Liver (tissue), 9 donors: ENCODE measurements around the gene ST8SIA6. TPM values are rescaled to one million over a fixed set of nuclear protein-coding genes. Genes with fewer than 3 reads are reported as not detected.

Experiments used
- DNase-seq: peaks from one replicate; pipeline ENCODE4 v3.0.0-alpha.2; 2017; ENCODE audit warnings: low spot score
- H3K27ac ChIP-seq, 2 donors: one replicate each; pipeline ENCODE4 v1.7.0; 2013; ENCODE audit warnings: inconsistent platforms in 2 of 2, low read length in 2 of 2, control low read depth in 1 of 2, low read depth in 1 of 2, mild to moderate bottlenecking in 1 of 2
- H3K27me3 ChIP-seq, 4 donors: one replicate each; pipeline versions ENCODE4 v1.6.1 to v1.7.0; 2013; ENCODE audit warnings: low read length in 3 of 4, inconsistent platforms in 1 of 4, mild to moderate bottlenecking in 1 of 4, moderate library complexity in 1 of 4; ENCODE audit not compliant: control insufficient read depth in 4 of 4, insufficient read depth in 4 of 4
- H3K36me3 ChIP-seq, 4 donors: one replicate each; pipeline versions ENCODE4 v1.6.1 to v1.7.0; 2013; ENCODE audit warnings: low read length in 3 of 4, mild to moderate bottlenecking in 3 of 4, low read depth in 1 of 4, moderate library complexity in 1 of 4; ENCODE audit not compliant: control insufficient read depth in 4 of 4, insufficient read depth in 3 of 4
- H3K4me1 ChIP-seq, 4 donors: one replicate each; pipeline versions ENCODE4 v1.6.1 to v1.7.0; 2013; ENCODE audit warnings: low read length in 3 of 4, mild to moderate bottlenecking in 3 of 4, moderate library complexity in 1 of 4; ENCODE audit not compliant: control insufficient read depth in 4 of 4, insufficient read depth in 4 of 4
- H3K4me3 ChIP-seq, 3 donors: one replicate each; pipeline versions ENCODE4 v1.6.1 to v1.7.0; 2013; ENCODE audit warnings: low read length in 3 of 3, control low read depth in 1 of 3, low read depth in 1 of 3, mild to moderate bottlenecking in 1 of 3
- H3K9ac ChIP-seq, 2 donors: one replicate each; pipeline ENCODE4 v1.7.0; 2013; ENCODE audit warnings: low read length in 2 of 2, mild to moderate bottlenecking in 2 of 2, moderate library complexity in 2 of 2, control low read depth in 1 of 2, low read depth in 1 of 2
- H3K9me3 ChIP-seq, 4 donors: one replicate each; pipeline versions ENCODE4 v1.6.1 to v1.7.0; 2013; ENCODE audit warnings: low read length in 3 of 4; ENCODE audit not compliant: control insufficient read depth in 4 of 4
- EGR1 ChIP-seq, 2 donors: IDR thresholded peaks; 2 replicates each; pipeline ENCODE4 v1.6.1; 2016 to 2018; ENCODE audit warnings: antibody characterized with exemption in 2 of 2, low read depth in 2 of 2
- FOXA1 ChIP-seq: IDR thresholded peaks from 2 replicates; pipeline ENCODE4 v1.6.1; 2016; ENCODE audit warnings: antibody characterized with exemption
- FOXA2 ChIP-seq: IDR thresholded peaks from 2 replicates; pipeline ENCODE4 v1.6.1; 2016; ENCODE audit warnings: antibody characterized with exemption
- GABPA ChIP-seq, 2 donors: IDR thresholded peaks in 1 of 2; conservative IDR thresholded peaks in 1 of 2; 2 replicates each; pipeline ENCODE4 v1.6.1; 2016; ENCODE audit warnings: antibody characterized with exemption in 2 of 2, mild to moderate bottlenecking in 1 of 2, moderate library complexity in 1 of 2
- HNF4A ChIP-seq, 2 donors: conservative IDR thresholded peaks; 2 replicates each; pipeline ENCODE4 v1.6.1; 2016; ENCODE audit warnings: antibody characterized with exemption in 2 of 2, mild to moderate bottlenecking in 2 of 2
- HNF4G ChIP-seq: IDR thresholded peaks from 2 replicates; pipeline ENCODE4 v1.6.1; 2016; ENCODE audit warnings: antibody characterized with exemption
- JUND ChIP-seq, 2 donors: IDR thresholded peaks; 2 replicates each; pipeline ENCODE4 v1.6.1; 2016; ENCODE audit warnings: antibody characterized with exemption in 2 of 2
- NR2F2 ChIP-seq: IDR thresholded peaks from 2 replicates; pipeline ENCODE4 v1.6.1; 2016; ENCODE audit warnings: antibody characterized with exemption
- RAD21 ChIP-seq, 2 donors: IDR thresholded peaks; 2 replicates each; pipeline ENCODE4 v1.6.1; 2016; ENCODE audit warnings: antibody characterized with exemption in 2 of 2, mild to moderate bottlenecking in 2 of 2
- RXRA ChIP-seq, 2 donors: IDR thresholded peaks; 2 replicates each; pipeline ENCODE4 v1.6.1; 2017 to 2018; ENCODE audit warnings: antibody characterized with exemption in 2 of 2, mild to moderate bottlenecking in 1 of 2
- SP1 ChIP-seq: IDR thresholded peaks from 2 replicates; pipeline ENCODE4 v1.6.1; 2018; ENCODE audit warnings: antibody characterized with exemption, mild to moderate bottlenecking
- TAF1 ChIP-seq: conservative IDR thresholded peaks from 2 replicates; pipeline ENCODE4 v1.6.1; 2016; ENCODE audit warnings: antibody characterized with exemption, mild to moderate bottlenecking
- YY1 ChIP-seq: IDR thresholded peaks from 2 replicates; pipeline ENCODE4 v1.6.1; 2016; ENCODE audit warnings: antibody characterized with exemption, mild to moderate bottlenecking
- WGBS: extraction: QIAGEN DNeasy Blood & Tissue Kit; methylation state at CpG from one replicate; pipeline ENCODE4 v1.1.7; 2013; 5-methylcytosine and 5-hydroxymethylcytosine counted together
- polyA plus RNA-seq, 2 donors: library from polyadenylated mRNA; stranded (reverse) in 1 of 2; unstranded in 1 of 2; fragments of 200-250 nt in 1 of 2; fragments of >200 nt in 1 of 2; fragmentation: Nextera tagmentation in 1 of 2; extraction: Ambion mirVana in 1 of 2; gene quantifications; one replicate each; pipeline versions ENCODE4 v1.2.1 to v1.2.3, GENCODE V29; 2013 to 2015
- total RNA-seq, 2 donors: library from RNA; depleted of rRNA; stranded (reverse); fragments of >200 nt; gene quantifications; one replicate each; pipeline ENCODE4 v1.2.3, GENCODE V29; 2014
- TF ChIP-seq, protein P1 (sequence below): IDR thresholded peaks from 2 replicates; pipeline ENCODE4 v1.6.1; 2016; ENCODE audit warnings: antibody characterized with exemption
- TF ChIP-seq, protein P2 (sequence below): IDR thresholded peaks from 2 replicates; pipeline ENCODE4 v1.6.1; 2016; ENCODE audit warnings: antibody characterized with exemption
- TF ChIP-seq, protein P3 (sequence below): fragments of 150-350 bp; IDR thresholded peaks from 2 replicates; pipeline ENCODE4 v1.5.1; 2017; ENCODE audit warnings: improper control_type of control experiment, low read depth, low read length; ENCODE audit not compliant: missing input control
- TF ChIP-seq, protein P4 (sequence below): IDR thresholded peaks from 2 replicates; pipeline ENCODE4 v1.6.1; 2016; ENCODE audit warnings: antibody characterized with exemption, mild to moderate bottlenecking
- donor health status: healthy.
- donor health status: healthy.
- donor health status: healthy.
- donor health status: healthy.
- donor health status: healthy.

The ST8SIA6 gene
- total and polyA plus RNA-seq, 4 donors = 0.53 to 5.8 (median 1.0) TPM

DNA sequence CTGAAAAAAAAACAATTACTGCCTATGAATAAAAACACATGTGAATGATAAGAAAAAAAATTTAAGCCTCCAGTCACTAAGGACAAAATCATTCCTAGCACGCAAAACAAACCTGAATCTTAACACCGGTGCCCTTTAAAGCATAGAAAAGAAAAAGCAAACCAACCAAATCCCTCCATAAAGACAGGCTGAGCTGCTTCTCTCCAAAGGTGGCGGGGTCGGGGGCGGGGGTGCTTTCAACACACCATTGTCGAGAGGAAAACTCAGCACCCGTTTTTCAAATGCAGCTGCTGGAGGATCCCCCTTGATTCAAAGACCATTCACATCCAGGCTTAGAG lies 1.4 kb downstream of the ST8SIA6 start (continued):
- TF ChIP-seq, protein P1, sequence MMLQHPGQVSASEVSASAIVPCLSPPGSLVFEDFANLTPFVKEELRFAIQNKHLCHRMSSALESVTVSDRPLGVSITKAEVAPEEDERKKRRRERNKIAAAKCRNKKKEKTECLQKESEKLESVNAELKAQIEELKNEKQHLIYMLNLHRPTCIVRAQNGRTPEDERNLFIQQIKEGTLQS = no peak
- TF ChIP-seq YY1 (no peak), RXRA (IDR thresholded peaks at IDR 0.05) (no peak), HNF4G (no peak)

DNA sequence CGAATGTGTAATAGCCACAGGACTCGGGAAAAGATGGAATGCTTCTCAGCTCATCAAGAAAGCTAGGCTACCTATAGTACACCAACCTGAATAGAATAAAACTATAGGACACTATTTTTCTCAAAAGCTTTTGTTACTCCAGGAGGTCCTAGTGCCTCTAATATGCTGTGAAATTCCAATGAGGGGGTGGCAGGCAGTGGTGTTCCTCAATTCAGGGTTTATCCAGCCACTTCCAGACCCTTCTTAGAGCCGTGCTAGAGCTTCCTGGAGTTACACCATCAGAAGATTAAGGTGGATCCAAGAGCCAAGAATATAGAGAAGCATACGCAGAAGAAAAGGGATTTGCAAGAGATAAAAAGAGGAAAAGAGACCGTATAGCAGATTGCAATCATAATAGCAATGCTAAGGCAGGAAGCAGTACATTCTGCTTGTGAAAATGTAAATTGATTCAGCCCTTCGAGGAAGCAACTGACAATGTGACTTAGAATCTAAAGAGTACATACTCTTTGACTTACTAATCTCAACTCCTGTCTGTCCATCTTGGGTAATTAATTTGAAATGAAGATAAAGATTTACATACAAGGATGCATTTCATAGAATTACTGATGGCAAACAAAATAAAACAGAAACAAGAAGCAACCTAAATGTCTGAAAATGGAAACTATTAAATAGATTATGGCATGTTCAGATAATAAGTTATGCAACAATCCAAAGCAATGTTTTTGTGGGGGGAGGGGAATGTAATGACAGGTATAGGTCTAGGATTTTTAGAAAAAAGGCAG lies 2.1 kb downstream of the ST8SIA6 start:
- Histone ChIP-seq H3K9me3 (peaks cover 2 to 11% (median 4%) of the 10 kb centered on the region in 4 donors), H3K4me3 (no peak overlapping the region), H3K27me3 (peaks cover 0 to 11% (median 6%) of the 10 kb centered on the region in 4 donors), H3K9ac (no peak overlapping the region), H3K27ac (no peak overlapping the region), H3K4me1 (peaks cover 5 to 13% (median 9%) of the 10 kb centered on the region in 4 donors), H3K36me3 (no peaks in the 10 kb centered on the region)
- TF ChIP-seq HNF4G (no peak), JUND (IDR thresholded peaks at IDR 0.05) (no peak), FOXA1 (no peak), RXRA (IDR thresholded peaks at IDR 0.05) (no peak), RAD21 (IDR thresholded peaks at IDR 0.05) (no peak), HNF4A (conservative IDR thresholded peaks at IDR 0.05) (no peak)
- TF ChIP-seq, protein P2, sequence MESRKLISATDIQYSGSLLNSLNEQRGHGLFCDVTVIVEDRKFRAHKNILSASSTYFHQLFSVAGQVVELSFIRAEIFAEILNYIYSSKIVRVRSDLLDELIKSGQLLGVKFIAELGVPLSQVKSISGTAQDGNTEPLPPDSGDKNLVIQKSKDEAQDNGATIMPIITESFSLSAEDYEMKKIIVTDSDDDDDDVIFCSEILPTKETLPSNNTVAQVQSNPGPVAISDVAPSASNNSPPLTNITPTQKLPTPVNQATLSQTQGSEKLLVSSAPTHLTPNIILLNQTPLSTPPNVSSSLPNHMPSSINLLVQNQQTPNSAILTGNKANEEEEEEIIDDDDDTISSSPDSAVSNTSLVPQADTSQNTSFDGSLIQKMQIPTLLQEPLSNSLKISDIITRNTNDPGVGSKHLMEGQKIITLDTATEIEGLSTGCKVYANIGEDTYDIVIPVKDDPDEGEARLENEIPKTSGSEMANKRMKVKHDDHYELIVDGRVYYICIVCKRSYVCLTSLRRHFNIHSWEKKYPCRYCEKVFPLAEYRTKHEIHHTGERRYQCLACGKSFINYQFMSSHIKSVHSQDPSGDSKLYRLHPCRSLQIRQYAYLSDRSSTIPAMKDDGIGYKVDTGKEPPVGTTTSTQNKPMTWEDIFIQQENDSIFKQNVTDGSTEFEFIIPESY = no peak
- TF ChIP-seq, protein P3, sequence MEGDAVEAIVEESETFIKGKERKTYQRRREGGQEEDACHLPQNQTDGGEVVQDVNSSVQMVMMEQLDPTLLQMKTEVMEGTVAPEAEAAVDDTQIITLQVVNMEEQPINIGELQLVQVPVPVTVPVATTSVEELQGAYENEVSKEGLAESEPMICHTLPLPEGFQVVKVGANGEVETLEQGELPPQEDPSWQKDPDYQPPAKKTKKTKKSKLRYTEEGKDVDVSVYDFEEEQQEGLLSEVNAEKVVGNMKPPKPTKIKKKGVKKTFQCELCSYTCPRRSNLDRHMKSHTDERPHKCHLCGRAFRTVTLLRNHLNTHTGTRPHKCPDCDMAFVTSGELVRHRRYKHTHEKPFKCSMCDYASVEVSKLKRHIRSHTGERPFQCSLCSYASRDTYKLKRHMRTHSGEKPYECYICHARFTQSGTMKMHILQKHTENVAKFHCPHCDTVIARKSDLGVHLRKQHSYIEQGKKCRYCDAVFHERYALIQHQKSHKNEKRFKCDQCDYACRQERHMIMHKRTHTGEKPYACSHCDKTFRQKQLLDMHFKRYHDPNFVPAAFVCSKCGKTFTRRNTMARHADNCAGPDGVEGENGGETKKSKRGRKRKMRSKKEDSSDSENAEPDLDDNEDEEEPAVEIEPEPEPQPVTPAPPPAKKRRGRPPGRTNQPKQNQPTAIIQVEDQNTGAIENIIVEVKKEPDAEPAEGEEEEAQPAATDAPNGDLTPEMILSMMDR = no peak
- TF ChIP-seq, protein P4, sequence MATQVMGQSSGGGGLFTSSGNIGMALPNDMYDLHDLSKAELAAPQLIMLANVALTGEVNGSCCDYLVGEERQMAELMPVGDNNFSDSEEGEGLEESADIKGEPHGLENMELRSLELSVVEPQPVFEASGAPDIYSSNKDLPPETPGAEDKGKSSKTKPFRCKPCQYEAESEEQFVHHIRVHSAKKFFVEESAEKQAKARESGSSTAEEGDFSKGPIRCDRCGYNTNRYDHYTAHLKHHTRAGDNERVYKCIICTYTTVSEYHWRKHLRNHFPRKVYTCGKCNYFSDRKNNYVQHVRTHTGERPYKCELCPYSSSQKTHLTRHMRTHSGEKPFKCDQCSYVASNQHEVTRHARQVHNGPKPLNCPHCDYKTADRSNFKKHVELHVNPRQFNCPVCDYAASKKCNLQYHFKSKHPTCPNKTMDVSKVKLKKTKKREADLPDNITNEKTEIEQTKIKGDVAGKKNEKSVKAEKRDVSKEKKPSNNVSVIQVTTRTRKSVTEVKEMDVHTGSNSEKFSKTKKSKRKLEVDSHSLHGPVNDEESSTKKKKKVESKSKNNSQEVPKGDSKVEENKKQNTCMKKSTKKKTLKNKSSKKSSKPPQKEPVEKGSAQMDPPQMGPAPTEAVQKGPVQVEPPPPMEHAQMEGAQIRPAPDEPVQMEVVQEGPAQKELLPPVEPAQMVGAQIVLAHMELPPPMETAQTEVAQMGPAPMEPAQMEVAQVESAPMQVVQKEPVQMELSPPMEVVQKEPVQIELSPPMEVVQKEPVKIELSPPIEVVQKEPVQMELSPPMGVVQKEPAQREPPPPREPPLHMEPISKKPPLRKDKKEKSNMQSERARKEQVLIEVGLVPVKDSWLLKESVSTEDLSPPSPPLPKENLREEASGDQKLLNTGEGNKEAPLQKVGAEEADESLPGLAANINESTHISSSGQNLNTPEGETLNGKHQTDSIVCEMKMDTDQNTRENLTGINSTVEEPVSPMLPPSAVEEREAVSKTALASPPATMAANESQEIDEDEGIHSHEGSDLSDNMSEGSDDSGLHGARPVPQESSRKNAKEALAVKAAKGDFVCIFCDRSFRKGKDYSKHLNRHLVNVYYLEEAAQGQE = no peak
- no peak for DNase-seq
- 31% methylated on average over 6 of the region's 6 CpGs for WGBS

DNA sequence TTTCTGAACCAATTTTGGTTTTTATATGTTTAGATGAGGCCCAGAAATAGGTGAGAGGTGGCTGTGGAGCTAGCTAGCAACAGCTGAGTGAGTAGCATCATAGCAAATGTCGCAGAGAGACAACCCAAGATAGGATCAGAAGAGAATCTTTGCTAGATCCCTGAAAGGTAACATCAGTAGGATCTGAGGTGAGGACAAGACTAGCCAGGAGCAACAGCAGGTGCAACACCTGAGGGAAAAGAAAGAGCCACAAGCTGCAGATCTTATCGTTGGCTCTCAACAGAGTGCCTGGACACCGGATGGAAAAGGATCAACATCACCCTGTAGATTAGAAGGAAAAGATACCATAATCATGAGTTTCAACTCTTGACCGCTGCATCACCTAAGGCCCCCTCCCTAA lies 4.4 kb downstream of the ST8SIA6 start:
- Histone ChIP-seq H3K36me3 (no peaks in the 10 kb centered on the region), H3K9me3 (peaks cover 2 to 11% (median 4%) of the 10 kb centered on the region in 4 donors), H3K9ac (no peak overlapping the region), H3K27ac (no peak overlapping the region), H3K4me1 (peaks cover 5 to 13% (median 9%) of the 10 kb centered on the region in 4 donors), H3K27me3 (peaks cover 0 to 9% (median 5%) of the 10 kb centered on the region in 4 donors), H3K4me3 (no peak overlapping the region)
- 89% methylated on average over 4 of the region's 4 CpGs for WGBS
- no peak for DNase-seq
- TF ChIP-seq FOXA1 (no peak), JUND (IDR thresholded peaks at IDR 0.05) (no peak), TAF1 (no peak), NR2F2 (no peak), FOXA2 (no peak), YY1 (no peak), EGR1 (IDR thresholded peaks at IDR 0.05; ENCODE audit: low read depth in 2 of 2) (no peak), RXRA (IDR thresholded peaks at IDR 0.05) (no peak), RAD21 (IDR thresholded peaks at IDR 0.05) (no peak), SP1 (no peak), GABPA (IDR thresholded peaks at IDR 0.05 in 1 of 2, conservative IDR thresholded peaks at IDR 0.05 in 1 of 2) (no peak)
- TF ChIP-seq, protein P4 = no peak
- TF ChIP-seq, protein P1 = no peak
